Measurements from ENCODE around the gene B4GALT6.

Gene B4GALT6

GRCh38 chr18:31586616-31587015 lies 97.8 kb downstream of the B4GALT6 start:
- no peaks in the 10 kb centered on the region for H3K9me3 ChIP-seq (ENCODE audit: control insufficient read depth, low read length)
- no peaks in the 10 kb centered on the region for H3K4me1 ChIP-seq (ENCODE audit: control insufficient read depth, insufficient read depth, low read length, poor library complexity, severe bottlenecking)
- no peaks in the 10 kb centered on the region for H3K27me3 ChIP-seq (replicated peaks; ENCODE audit: control insufficient read depth, insufficient read depth, low read length, poor library complexity, severe bottlenecking)
- no peaks in the 10 kb centered on the region for H3K36me3 ChIP-seq (ENCODE audit: control insufficient read depth, insufficient read depth, low read length)
- no peak overlapping the region for H3K4me3 ChIP-seq (ENCODE audit: insufficient read depth, low read depth, low read length, poor library complexity, severe bottlenecking)
- no peak overlapping the region for H3K27ac ChIP-seq (ENCODE audit: insufficient read depth, low read length, poor library complexity, severe bottlenecking)
- DNase-seq = no peak

DNA sequence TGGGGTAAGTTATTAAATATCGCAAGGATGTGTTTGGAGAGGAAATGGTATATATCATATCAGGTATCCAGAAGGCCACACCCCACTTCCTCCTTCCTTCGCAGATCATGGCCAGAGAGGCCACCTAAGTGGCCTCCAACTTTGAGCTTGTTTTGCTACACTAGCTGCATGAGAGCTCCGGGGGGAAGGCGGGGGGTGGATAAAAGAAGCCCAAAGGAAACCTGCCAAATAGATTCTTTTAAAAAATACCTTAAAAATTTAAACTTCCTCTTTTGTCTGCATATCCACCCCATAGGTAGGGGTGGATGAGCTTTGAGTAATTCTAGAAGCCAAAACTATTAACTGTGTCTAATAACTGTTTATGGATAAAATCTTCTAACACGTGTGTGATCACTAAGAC lies 98.4 kb downstream of the B4GALT6 start:
- Histone ChIP-seq H3K4me3 (ENCODE audit: insufficient read depth, low read depth, low read length, poor library complexity, severe bottlenecking) (no peak overlapping the region), H3K4me1 (ENCODE audit: control insufficient read depth, insufficient read depth, low read length, poor library complexity, severe bottlenecking) (no peaks in the 10 kb centered on the region), H3K27me3 (replicated peaks; ENCODE audit: control insufficient read depth, insufficient read depth, low read length, poor library complexity, severe bottlenecking) (no peaks in the 10 kb centered on the region), H3K27ac (ENCODE audit: insufficient read depth, low read length, poor library complexity, severe bottlenecking) (no peak overlapping the region), H3K36me3 (ENCODE audit: control insufficient read depth, insufficient read depth, low read length) (no peaks in the 10 kb centered on the region), H3K9me3 (ENCODE audit: control insufficient read depth, low read length) (no peaks in the 10 kb centered on the region)
- no peak for DNase-seq

- H3K4me1 ChIP-seq (ENCODE audit: control insufficient read depth, insufficient read depth, low read length, poor library complexity, severe bottlenecking) = no peaks in the 10 kb centered on the region
- no peaks in the 10 kb centered on the region for H3K9me3 ChIP-seq (ENCODE audit: control insufficient read depth, low read length)
- no peak overlapping the region for H3K27ac ChIP-seq (ENCODE audit: insufficient read depth, low read length, poor library complexity, severe bottlenecking)
- no peaks in the 10 kb centered on the region for H3K36me3 ChIP-seq (ENCODE audit: control insufficient read depth, insufficient read depth, low read length)
- H3K27me3 ChIP-seq (replicated peaks; ENCODE audit: control insufficient read depth, insufficient read depth, low read length, poor library complexity, severe bottlenecking) = no peaks in the 10 kb centered on the region
- DNase-seq = no peak
- H3K4me3 ChIP-seq (ENCODE audit: insufficient read depth, low read depth, low read length, poor library complexity, severe bottlenecking) = no peak overlapping the region
Observed at GRCh38 chr18:31583185-31583854, 101.1 kb downstream of the B4GALT6 start.

DNA sequence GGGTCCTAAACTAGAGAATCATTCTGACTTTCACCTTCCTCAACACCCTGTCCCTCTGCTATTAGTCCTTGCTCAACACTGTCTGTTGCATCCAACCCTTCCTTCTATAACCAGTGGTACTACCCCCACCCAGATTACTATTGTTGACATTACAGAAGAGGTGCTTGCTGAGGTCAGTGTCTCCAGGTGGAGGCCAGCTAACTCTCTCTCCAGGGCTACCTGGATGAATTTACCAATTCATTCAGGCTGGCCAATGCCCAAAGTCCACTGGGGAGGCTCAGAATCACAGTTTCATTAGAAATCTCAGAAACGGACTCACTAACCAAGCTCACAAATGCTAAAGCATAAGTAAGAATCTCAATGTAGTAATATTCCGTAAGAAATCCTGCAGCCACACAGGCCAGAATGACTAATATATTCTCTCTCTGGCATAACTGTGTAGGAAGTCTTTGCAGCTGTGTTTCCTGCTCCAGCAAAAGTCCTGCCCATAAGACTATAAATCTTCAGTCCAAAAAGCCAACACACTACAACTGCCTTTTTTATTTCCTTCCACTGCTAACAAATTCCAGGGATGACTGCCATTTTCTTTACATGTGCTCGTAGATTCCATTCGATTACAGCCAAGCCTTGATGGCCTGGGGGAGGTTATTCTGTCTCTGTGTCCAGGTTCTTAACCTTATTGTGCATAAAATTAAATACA lies 102.7 kb downstream of the B4GALT6 start:
- Histone ChIP-seq H3K27me3 (replicated peaks; ENCODE audit: control insufficient read depth, insufficient read depth, low read length, poor library complexity, severe bottlenecking) (no peaks in the 10 kb centered on the region), H3K4me1 (ENCODE audit: control insufficient read depth, insufficient read depth, low read length, poor library complexity, severe bottlenecking) (no peaks in the 10 kb centered on the region), H3K4me3 (ENCODE audit: insufficient read depth, low read depth, low read length, poor library complexity, severe bottlenecking) (no peak overlapping the region), H3K27ac (ENCODE audit: insufficient read depth, low read length, poor library complexity, severe bottlenecking) (no peak overlapping the region), H3K36me3 (ENCODE audit: control insufficient read depth, insufficient read depth, low read length) (no peaks in the 10 kb centered on the region), H3K9me3 (ENCODE audit: control insufficient read depth, low read length) (no peaks in the 10 kb centered on the region)
- no peak for DNase-seq

DNA sequence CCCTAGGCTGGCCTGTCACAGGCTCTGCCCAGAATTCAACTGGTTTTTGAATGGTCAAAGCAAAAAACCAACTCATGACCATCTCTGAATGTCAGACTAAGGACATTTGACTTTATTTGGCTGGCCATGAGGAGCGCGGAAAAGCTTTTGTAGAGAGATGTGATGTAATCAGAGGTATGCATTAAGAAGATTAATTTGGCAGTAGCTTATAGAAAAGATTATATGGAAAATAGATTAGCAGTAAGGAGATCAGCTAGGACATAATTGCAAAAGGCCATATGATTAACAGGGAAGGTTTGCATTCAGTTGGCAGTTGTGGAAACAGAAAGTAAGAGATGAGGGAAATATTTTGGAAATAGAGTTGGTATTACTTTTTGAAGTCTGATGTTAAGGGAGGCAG lies 105.0 kb downstream of the B4GALT6 start:
- Histone ChIP-seq H3K36me3 (ENCODE audit: control insufficient read depth, insufficient read depth, low read length) (no peaks in the 10 kb centered on the region), H3K9me3 (ENCODE audit: control insufficient read depth, low read length) (no peaks in the 10 kb centered on the region), H3K27me3 (replicated peaks; ENCODE audit: control insufficient read depth, insufficient read depth, low read length, poor library complexity, severe bottlenecking) (no peaks in the 10 kb centered on the region), H3K27ac (ENCODE audit: insufficient read depth, low read length, poor library complexity, severe bottlenecking) (no peak overlapping the region), H3K4me3 (ENCODE audit: insufficient read depth, low read depth, low read length, poor library complexity, severe bottlenecking) (no peak overlapping the region), H3K4me1 (ENCODE audit: control insufficient read depth, insufficient read depth, low read length, poor library complexity, severe bottlenecking) (no peaks in the 10 kb centered on the region)
- DNase-seq = no peak

DNA sequence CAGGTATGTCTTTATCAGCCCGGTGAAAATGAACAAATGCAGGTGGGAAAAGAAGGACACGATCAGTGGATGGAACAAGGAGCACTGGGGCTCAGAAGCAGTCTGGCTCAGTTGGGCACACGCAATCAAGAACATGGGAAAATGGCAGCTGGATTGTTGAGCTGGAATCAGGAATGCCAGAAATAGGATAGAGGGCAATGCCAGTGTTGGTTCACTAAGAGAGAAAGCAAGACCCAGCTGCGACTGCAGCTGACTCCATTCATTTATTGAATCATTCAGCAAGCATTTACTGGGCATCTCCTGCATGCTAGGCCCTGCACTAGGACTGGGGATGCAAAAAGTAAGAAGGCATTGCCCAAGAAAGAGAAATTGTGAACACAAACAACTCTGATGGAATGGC lies 106.3 kb downstream of the B4GALT6 start:
- H3K36me3 ChIP-seq (ENCODE audit: control insufficient read depth, insufficient read depth, low read length) = no peaks in the 10 kb centered on the region
- no peak overlapping the region for H3K27ac ChIP-seq (ENCODE audit: insufficient read depth, low read length, poor library complexity, severe bottlenecking)
- DNase-seq = no peak
- no peaks in the 10 kb centered on the region for H3K27me3 ChIP-seq (replicated peaks; ENCODE audit: control insufficient read depth, insufficient read depth, low read length, poor library complexity, severe bottlenecking)
- H3K4me1 ChIP-seq (ENCODE audit: control insufficient read depth, insufficient read depth, low read length, poor library complexity, severe bottlenecking) = no peaks in the 10 kb centered on the region
- no peak overlapping the region for H3K4me3 ChIP-seq (ENCODE audit: insufficient read depth, low read depth, low read length, poor library complexity, severe bottlenecking)
- no peaks in the 10 kb centered on the region for H3K9me3 ChIP-seq (ENCODE audit: control insufficient read depth, low read length)

DNA sequence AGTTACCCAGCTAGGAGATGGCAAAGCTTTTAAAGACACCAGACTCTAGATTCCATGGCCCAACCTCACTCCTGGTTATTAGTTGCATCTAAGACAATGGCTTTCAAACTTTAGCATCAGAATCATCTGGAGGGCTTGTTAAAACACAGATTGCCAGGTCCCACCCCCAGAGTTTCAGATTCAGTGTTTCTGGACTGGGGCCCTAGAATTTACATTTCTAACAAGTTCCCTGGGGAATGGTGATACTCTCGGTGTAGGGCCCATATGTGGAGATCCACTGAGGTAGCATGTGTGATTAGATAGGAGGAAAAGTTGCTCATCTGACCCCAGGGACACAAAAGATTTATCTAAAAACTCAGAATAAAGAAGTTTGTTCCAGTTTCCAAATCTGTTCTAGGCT lies 107.2 kb downstream of the B4GALT6 start:
- H3K36me3 ChIP-seq (ENCODE audit: control insufficient read depth, insufficient read depth, low read length) = no peaks in the 10 kb centered on the region
- H3K9me3 ChIP-seq (ENCODE audit: control insufficient read depth, low read length) = no peaks in the 10 kb centered on the region
- no peak overlapping the region for H3K4me3 ChIP-seq (ENCODE audit: insufficient read depth, low read depth, low read length, poor library complexity, severe bottlenecking)
- no peaks in the 10 kb centered on the region for H3K4me1 ChIP-seq (ENCODE audit: control insufficient read depth, insufficient read depth, low read length, poor library complexity, severe bottlenecking)
- H3K27me3 ChIP-seq (replicated peaks; ENCODE audit: control insufficient read depth, insufficient read depth, low read length, poor library complexity, severe bottlenecking) = no peaks in the 10 kb centered on the region
- no peak overlapping the region for H3K27ac ChIP-seq (ENCODE audit: insufficient read depth, low read length, poor library complexity, severe bottlenecking)
- DNase-seq = no peak

- Histone ChIP-seq H3K27ac (ENCODE audit: insufficient read depth, low read length, poor library complexity, severe bottlenecking) (no peak overlapping the region), H3K36me3 (ENCODE audit: control insufficient read depth, insufficient read depth, low read length) (no peaks in the 10 kb centered on the region), H3K27me3 (replicated peaks; ENCODE audit: control insufficient read depth, insufficient read depth, low read length, poor library complexity, severe bottlenecking) (no peaks in the 10 kb centered on the region), H3K9me3 (ENCODE audit: control insufficient read depth, low read length) (no peaks in the 10 kb centered on the region), H3K4me3 (ENCODE audit: insufficient read depth, low read depth, low read length, poor library complexity, severe bottlenecking) (no peak overlapping the region), H3K4me1 (ENCODE audit: control insufficient read depth, insufficient read depth, low read length, poor library complexity, severe bottlenecking) (no peaks in the 10 kb centered on the region)
- DNase-seq = no peak
Observed at GRCh38 chr18:31576670-31577069, 107.7 kb downstream of the B4GALT6 start.

GRCh38 chr18:31575515-31576257 lies 108.7 kb downstream of the B4GALT6 start:
- H3K4me3 ChIP-seq (ENCODE audit: insufficient read depth, low read depth, low read length, poor library complexity, severe bottlenecking) = no peak overlapping the region
- no peaks in the 10 kb centered on the region for H3K36me3 ChIP-seq (ENCODE audit: control insufficient read depth, insufficient read depth, low read length)
- no peaks in the 10 kb centered on the region for H3K27me3 ChIP-seq (replicated peaks; ENCODE audit: control insufficient read depth, insufficient read depth, low read length, poor library complexity, severe bottlenecking)
- no peak overlapping the region for H3K27ac ChIP-seq (ENCODE audit: insufficient read depth, low read length, poor library complexity, severe bottlenecking)
- no peaks in the 10 kb centered on the region for H3K9me3 ChIP-seq (ENCODE audit: control insufficient read depth, low read length)
- no peak for DNase-seq
- H3K4me1 ChIP-seq (ENCODE audit: control insufficient read depth, insufficient read depth, low read length, poor library complexity, severe bottlenecking) = no peaks in the 10 kb centered on the region

GRCh38 chr18:31574359-31574758 lies 110.0 kb downstream of the B4GALT6 start:
- H3K9me3 ChIP-seq (ENCODE audit: control insufficient read depth, low read length) = no peaks in the 10 kb centered on the region
- H3K4me1 ChIP-seq (ENCODE audit: control insufficient read depth, insufficient read depth, low read length, poor library complexity, severe bottlenecking) = no peaks in the 10 kb centered on the region
- no peak overlapping the region for H3K4me3 ChIP-seq (ENCODE audit: insufficient read depth, low read depth, low read length, poor library complexity, severe bottlenecking)
- H3K27me3 ChIP-seq (replicated peaks; ENCODE audit: control insufficient read depth, insufficient read depth, low read length, poor library complexity, severe bottlenecking) = no peaks in the 10 kb centered on the region
- H3K27ac ChIP-seq (ENCODE audit: insufficient read depth, low read length, poor library complexity, severe bottlenecking) = no peak overlapping the region
- DNase-seq = no peak
- H3K36me3 ChIP-seq (ENCODE audit: control insufficient read depth, insufficient read depth, low read length) = no peaks in the 10 kb centered on the region

All from effector memory CD4-positive, alpha-beta T cell (primary cell).